Measurements from ENCODE around the gene TBX1.

Gene TBX1

DNA sequence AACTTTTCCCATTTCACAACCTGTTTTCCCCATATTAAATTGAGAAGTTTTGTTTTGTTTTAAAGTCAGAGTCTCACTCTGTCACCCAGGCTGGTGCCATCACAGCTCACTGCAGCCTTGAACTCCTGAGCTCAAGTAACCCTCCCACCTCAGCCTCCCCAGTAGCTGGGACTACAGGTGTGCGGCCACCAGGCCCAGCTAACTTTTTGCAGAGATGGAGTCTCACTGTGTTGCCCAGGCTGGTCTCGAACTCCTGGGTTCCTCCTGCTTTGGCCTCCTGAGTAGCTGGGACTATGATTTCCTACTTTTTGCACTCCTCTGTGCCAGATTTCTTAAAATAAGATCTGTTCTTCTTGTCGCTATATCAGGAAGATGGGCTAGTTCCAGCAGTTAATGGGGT, 49.2 kb downstream of the TBX1 start:
- DNase-seq (ENCODE audit: extremely low read depth in 1 of 2, low read depth in 1 of 2): no peak

DNA sequence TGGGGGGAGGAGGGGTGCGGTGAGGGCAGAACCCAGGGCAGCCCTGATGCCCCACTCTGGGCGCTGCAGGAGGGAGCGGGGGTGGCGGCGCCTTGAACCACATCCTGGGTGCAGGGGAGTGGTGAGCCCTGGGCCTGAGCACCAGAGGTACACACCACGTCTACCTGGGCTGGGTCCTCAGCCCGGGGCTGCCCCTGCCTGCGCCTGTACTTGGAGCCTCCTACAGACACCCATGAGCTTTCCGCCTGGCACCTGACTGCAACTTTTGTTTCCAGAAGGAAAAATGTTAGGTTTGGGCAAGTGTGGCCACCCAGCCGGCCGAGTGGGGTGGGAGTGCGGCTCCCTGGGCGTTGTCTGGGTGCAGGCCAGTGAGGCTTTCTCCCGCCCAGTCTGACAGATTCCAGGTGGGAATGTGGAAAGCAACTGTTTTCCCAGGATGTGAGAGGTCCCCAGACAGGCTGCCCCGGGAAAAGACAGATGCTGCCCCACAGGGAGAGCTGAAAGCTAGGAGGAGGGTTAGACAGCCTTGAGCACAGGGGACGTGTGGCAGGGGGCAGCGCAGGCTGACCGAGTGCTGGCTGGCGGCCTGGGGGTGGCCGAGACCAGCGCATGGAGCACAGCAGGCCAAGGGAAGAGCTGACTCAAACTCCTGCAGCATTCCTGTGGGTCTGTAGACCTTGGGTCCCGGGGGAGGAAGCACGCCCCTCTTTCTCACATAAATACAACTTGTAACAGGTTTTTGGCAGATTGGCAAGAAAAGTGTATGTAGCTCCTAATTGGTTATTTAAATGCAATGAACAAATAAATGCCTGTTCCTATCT, 50.0 kb downstream of the TBX1 start:
- no peak for DNase-seq (ENCODE audit: extremely low read depth in 1 of 2, low read depth in 1 of 2)

DNA sequence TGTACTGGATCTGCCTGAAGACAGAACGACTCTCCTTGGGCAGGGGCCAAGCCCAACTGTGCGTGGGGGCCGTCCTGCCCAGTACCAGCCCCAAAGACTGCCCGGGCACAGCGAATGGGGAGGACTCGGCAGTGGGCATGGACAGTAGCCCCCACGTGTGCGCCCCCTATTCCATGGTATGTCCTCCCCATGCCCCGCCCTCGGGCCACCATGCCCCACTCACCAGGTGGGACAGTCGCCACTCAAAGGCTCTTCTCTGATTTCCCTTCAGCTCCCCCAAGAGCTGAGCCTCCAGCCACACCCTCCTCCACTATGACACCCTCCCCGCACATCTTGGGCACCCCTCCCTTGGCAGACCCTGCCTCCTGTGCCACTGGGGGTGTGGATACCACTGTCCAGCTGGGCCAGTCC, 50.6 kb downstream of the TBX1 start:
- DNase-seq (ENCODE audit: extremely low read depth in 1 of 2, low read depth in 1 of 2): no peak

DNA sequence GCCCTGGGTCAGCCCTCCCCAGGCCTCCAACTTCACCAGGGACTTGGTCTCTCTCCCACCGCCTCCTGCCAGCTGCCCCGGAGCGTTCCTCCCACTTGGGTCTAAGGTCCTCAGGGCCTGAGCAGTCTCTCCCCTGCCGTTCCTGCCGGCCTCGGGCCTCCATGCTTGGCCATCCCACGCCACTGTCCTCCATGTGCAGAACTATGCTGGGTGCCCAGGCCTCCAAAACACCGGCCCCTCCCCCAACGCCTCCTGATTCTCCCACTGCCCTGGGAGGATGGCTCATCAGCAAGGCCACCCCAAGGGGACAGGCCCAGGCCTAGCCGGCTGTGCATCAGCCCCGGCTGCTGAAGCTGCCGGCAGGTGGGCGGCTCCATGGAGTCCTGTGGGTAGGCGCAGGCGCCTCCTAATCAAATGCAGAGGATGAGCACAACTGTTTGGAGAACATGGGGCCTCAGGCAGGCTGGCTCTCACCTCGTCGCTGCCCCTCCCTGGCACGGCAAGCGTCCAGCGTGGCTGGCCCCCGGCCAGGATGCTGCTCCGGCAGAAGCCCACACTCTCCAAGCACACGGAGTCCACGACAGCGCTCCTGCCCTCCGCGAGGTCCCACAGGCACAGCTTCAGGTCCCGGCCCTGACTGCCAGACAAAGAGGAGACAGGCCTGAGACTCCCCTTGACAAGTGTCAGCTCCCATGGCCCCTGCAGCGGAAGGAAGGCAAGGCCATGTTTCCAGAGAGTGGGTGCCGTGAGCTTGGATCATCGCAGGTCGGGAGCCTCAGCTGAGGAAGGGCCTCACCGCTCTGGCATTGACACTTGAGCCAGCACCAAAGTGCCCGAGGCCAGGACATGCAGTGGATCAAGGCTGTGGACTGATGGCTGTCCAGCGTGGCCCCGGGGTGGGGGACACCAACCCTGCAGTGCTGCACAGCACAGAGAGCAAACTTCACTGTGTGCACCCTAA, 51.5 kb downstream of the TBX1 start:
- no peak for DNase-seq (ENCODE audit: extremely low read depth in 1 of 2, low read depth in 1 of 2)

DNA sequence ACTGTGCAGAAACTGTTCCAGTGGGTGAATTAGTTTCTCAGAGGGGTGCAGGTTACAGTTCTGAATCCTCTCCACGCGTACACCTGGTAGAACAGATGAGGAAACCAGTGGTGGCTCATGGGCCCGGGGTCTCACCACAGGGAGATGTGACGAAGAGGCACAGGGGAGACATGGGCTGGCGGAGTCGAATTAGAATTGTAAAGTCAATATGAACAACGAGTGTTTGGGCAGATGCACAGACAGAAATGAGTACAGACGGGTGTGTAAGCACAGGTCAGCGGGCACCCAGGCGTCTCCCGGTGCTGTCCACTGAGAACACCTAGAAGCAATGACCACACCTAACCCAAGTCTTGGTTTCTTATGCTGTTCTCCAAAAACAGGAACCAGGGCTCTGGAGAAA, 52.3 kb downstream of the TBX1 start:
- no peak for DNase-seq (ENCODE audit: extremely low read depth in 1 of 2, low read depth in 1 of 2)

DNA sequence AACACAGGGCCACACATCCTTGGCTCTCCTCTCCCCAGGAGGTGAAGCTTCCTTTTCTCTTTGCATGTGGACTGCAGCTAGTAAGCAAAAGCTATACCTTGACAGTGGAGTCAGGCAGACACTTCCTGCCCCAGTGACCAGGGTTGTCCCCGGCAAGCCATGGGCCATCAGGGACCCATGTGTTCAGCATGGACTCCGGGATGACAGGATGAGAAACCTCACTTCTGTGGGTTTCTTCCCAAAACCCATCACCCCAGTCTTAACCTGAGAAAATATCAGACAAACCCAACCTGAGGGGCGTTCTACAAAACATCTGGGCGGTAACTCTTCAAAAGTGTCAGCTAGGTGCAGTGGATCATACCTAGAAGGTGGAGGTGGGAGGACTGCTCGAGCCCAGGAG, 53.9 kb downstream of the TBX1 start:
- no peak for DNase-seq (ENCODE audit: extremely low read depth in 1 of 2, low read depth in 1 of 2)

DNA sequence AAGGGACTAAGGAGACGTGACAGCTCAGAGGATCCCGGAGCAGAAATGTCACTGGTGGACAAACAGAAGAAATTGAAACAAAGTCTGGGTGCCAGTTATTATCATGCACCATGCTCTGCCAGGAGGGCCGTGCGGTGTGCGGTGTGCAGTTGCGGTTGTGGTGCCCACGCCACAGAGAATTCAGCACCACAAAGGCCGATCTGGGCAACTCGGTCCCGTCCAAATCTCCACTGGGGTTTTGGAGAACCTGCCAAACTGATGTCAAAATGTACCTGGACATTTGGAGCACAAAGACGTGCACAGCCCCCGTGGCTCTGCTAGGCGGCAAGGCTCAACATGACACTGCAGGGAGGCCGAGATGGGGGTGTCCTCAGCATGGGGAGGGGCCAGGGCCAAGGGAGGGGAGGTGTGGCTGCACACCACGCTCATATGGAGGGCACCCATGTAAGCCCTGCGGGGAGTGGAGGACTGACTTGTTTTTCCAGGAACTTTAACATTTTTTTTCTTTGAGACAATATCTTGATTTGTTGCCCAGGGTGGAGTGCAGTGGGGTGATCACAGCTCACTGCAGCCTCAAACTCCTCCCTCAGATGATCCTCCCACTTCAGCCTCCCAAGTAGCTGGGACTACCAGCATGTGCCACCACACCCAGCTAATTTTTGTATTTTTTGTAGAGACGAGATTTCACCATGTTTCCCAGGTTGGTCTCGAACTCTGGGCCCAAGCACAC, 54.7 kb downstream of the TBX1 start:
- DNase-seq (ENCODE audit: extremely low read depth in 1 of 2, low read depth in 1 of 2): no peak

DNA sequence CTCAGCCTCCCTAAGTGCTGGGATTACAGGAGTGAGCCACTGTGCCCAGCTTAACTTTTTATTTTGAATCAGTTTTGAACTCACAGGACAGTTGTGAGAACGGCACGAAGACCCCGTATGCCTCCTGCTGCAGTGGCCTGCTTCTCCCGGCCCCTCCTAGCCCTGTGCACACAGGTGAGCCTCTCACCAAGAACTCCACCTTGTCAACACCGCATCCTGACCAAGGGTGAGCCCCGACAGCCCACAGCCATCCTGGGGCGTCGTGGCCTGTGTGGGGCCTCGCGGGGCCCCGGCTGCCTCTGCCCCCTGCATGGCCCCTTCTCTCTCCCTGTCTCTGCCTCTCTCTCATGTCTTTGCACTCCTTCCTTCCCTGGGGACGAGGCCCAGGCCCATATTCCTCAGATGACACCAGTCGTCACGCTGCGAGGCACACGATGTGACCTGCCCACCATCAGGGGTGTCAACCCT, 55.3 kb downstream of the TBX1 start:
- no peak for DNase-seq (ENCODE audit: extremely low read depth in 1 of 2, low read depth in 1 of 2)

DNA sequence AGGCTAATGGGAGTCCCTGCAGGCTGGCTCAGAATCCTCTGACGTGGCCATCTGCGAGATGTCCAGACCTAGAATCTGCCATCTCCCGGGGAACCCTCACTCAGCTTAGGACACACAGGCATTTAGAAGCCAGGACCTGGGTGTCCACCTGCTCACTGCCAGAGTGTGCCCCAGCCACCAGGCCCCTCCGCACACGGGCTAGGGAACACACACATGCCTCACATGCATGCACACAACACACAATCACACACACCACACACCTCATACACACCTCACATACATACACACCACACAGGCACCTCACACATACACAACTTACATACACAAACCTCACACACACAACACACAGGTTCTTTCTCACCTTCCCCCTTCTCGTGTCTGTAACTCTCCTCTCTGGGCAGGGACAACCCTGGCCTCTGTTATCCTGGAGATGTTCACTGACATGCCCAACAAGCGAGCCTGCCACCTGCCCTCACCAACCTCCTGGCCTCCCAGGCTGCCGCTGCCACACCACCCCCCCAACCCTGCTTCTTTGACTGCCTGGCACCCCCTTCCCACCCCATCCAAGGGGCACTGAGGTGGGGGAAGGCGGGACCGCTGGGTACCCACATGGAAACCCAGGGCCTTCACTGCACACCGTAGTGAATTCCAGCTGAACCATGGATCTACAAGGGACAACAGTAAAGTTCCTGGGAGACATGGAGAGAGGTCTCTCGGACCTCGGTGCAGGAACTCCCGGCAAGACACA, 56.0 kb downstream of the TBX1 start:
- no peak for DNase-seq (ENCODE audit: extremely low read depth in 1 of 2, low read depth in 1 of 2)

Data from activated CD8-positive, alpha-beta memory T cell treated with anti-CD3 and anti-CD28 coated beads for 1 hour (primary cell).